ENCODE results near the gene AKR1C1.

- TF ChIP-seq CTCF (IDR thresholded peaks at IDR 0.05): no peak
- no peak for TF ChIP-seq EZH2 (IDR thresholded peaks at IDR 0.05; ENCODE audit: borderline replicate concordance, insufficient read depth, low read depth, low read length, poor library complexity, severe bottlenecking)
Observed at GRCh38 chr10:4939224-4940072, 23.8 kb upstream of the AKR1C1 start.
